Sigmoid colon (tissue), 7 donors: ENCODE data around the gene LCOR. TPM values are rescaled to one million over a fixed set of nuclear protein-coding genes. Genes with fewer than 3 reads are reported as not detected.

Source experiments
- DNase-seq: peaks from one replicate; pipeline ENCODE4 v3.0.0-alpha.2; 2019
- H3K27ac ChIP-seq, 4 donors: fragments of 200-600 bp; sonication (generic); one replicate each; pipeline ENCODE4 v1.5.1; 2016 to 2019; ENCODE audit warnings: mild to moderate bottlenecking in 1 of 4
- H3K27me3 ChIP-seq, 3 donors: fragments of 200-600 bp; sonication (generic); one replicate each; pipeline ENCODE4 v1.5.1; 2019; ENCODE audit warnings: mild to moderate bottlenecking in 1 of 3
- H3K36me3 ChIP-seq, 4 donors: fragments of 200-600 bp; sonication (generic); one replicate each; pipeline ENCODE4 v1.5.1; 2016 to 2019
- H3K4me1 ChIP-seq, 4 donors: fragments of 200-600 bp; sonication (generic); one replicate each; pipeline ENCODE4 v1.5.1; 2017 to 2019
- H3K4me3 ChIP-seq, 4 donors: fragments of 200-600 bp; sonication (generic); one replicate each; pipeline ENCODE4 v1.5.1; 2017 to 2019; ENCODE audit warnings: mild to moderate bottlenecking in 2 of 4, moderate library complexity in 1 of 4
- H3K9me3 ChIP-seq, 4 donors: fragments of 200-600 bp in 3 of 4; sonication (generic) in 3 of 4; one replicate each; pipeline versions ENCODE4 v1.5.1 to v1.6.1; 2013 to 2019
- EP300 ChIP-seq, 4 donors: sonication (generic); formaldehyde crosslinking; IDR thresholded peaks; one replicate each; pipeline ENCODE4 v1.6.1; 2017; ENCODE audit warnings: antibody characterized with exemption in 4 of 4
- POLR2A ChIP-seq, 2 donors: fragments of 450-650 bp; IDR thresholded peaks; one replicate each; pipeline ENCODE4 v1.6.1; 2016; ENCODE audit warnings: antibody characterized with exemption in 2 of 2, mild to moderate bottlenecking in 2 of 2, moderate library complexity in 2 of 2
- POLR2AphosphoS5 ChIP-seq, 4 donors: sonication (generic); formaldehyde crosslinking; IDR thresholded peaks; one replicate each; pipeline ENCODE4 v1.6.1; 2017; ENCODE audit warnings: antibody characterized with exemption in 4 of 4
- WGBS, 2 donors: extraction: QIAGEN DNeasy Blood & Tissue Kit; methylation state at CpG; one replicate each; pipeline ENCODE4 v1.1.7; 2013; 5-methylcytosine and 5-hydroxymethylcytosine counted together
- intact Hi-C: fragments of 100-400 bp; cut with DNase I; formaldehyde crosslinking; loops from one replicate; pipeline ENCODE4 v1.15.1; 2023
- polyA plus RNA-seq, 3 donors: library from polyadenylated mRNA; stranded (reverse); fragments of 200-250 nt; gene quantifications; one replicate each; pipeline ENCODE4 v1.2.3, GENCODE V29; 2013
- total RNA-seq, 4 donors: library from RNA; depleted of rRNA; stranded (reverse); fragments of >200 nt; gene quantifications; one replicate each; pipeline ENCODE4 v1.1.0, GENCODE V29; 2016
- TF ChIP-seq, protein P1 (sequence below), 4 experiments: fragments of 450-650 bp in 3 of 4; fragments of 200-600 bp in 1 of 4; IDR thresholded peaks; one replicate each; pipeline ENCODE4 v1.5.1; 2016 to 2019; ENCODE audit warnings: antibody characterized with exemption in 4 of 4, mild to moderate bottlenecking in 3 of 4, moderate library complexity in 2 of 4
- donor health status: healthy with polysubstance abuse.
- donor health status: Bipolar disorder and iron deficiency.
- donor health status: healthy.

Gene LCOR
- total and polyA plus RNA-seq, 7 donors, result 8.4 to 270 (median 19.6) TPM

DNA sequence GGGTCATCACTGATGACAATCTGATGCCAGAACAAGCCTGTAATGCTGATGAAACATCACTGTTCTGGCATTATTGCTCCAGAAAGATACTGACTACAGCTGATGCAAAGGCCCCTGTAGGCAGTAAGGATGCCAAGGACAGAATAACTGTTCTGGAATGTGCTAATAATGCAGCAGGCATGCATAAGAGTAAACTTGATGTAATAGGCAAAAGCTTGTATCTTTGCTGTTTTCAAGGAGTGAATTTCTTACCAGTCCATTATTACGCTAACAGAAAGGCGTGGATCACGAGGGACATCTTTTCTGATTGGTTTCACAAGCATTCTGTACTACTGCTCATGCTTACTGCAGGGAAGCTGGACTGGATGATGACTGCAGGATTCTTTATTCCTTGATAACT, 18.7 kb downstream of the LCOR start:
- H3K36me3 ChIP-seq, result no peaks in the 10 kb centered on the region
- no peak overlapping the region for H3K4me3 ChIP-seq
- H3K27ac ChIP-seq, result peak overlapping the region in 3 of 4 donors; percentile 44 to 64 (median 60)
- intact Hi-C loops, result no loop called here
- H3K4me1 ChIP-seq, result peaks cover 0 to 33% (median 20%) of the 10 kb centered on the region in 4 donors
- H3K27me3 ChIP-seq, result no peaks in the 10 kb centered on the region
- TF ChIP-seq EP300 (IDR thresholded peaks at IDR 0.05), result no peak
- peak in 1 of 4 donors; percentile 16 for TF ChIP-seq POLR2AphosphoS5 (IDR thresholded peaks at IDR 0.05)
- no peak for DNase-seq
- WGBS, 2 donors, result 82 to 90% methylated on average over 3 of the region's 3 CpGs
- H3K9me3 ChIP-seq, result no peaks in the 10 kb centered on the region

DNA sequence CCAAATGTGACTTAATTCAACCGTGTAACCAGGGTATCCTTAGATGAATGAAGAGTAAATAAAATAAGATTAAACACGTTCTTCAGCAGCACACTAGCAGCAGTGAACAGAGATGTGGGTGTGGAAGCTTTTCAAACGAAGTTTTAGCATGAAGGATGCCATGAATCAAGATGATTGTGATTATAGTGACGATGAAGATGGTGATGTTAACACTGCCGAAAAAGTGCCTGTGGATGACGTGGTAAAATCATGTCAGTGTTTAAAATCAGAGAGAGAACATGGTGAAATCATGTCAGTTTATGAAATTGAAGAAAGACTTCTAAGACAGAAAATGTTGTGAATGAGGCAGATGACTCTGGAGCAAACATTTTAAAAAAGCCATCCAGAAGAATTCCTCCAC, 19.2 kb downstream of the LCOR start:
- TF ChIP-seq EP300 (IDR thresholded peaks at IDR 0.05), result no peak
- TF ChIP-seq POLR2A (IDR thresholded peaks at IDR 0.05), result no peak
- TF ChIP-seq POLR2AphosphoS5 (IDR thresholded peaks at IDR 0.05), result no peak
- TF ChIP-seq, protein P1, sequence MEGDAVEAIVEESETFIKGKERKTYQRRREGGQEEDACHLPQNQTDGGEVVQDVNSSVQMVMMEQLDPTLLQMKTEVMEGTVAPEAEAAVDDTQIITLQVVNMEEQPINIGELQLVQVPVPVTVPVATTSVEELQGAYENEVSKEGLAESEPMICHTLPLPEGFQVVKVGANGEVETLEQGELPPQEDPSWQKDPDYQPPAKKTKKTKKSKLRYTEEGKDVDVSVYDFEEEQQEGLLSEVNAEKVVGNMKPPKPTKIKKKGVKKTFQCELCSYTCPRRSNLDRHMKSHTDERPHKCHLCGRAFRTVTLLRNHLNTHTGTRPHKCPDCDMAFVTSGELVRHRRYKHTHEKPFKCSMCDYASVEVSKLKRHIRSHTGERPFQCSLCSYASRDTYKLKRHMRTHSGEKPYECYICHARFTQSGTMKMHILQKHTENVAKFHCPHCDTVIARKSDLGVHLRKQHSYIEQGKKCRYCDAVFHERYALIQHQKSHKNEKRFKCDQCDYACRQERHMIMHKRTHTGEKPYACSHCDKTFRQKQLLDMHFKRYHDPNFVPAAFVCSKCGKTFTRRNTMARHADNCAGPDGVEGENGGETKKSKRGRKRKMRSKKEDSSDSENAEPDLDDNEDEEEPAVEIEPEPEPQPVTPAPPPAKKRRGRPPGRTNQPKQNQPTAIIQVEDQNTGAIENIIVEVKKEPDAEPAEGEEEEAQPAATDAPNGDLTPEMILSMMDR (IDR thresholded peaks at IDR 0.05), result no peak
- no peaks in the 10 kb centered on the region for H3K27me3 ChIP-seq
- no peak for DNase-seq
- no peaks in the 10 kb centered on the region for H3K36me3 ChIP-seq
- H3K9me3 ChIP-seq, result no peaks in the 10 kb centered on the region
- peaks cover 0 to 31% (median 23%) of the 10 kb centered on the region in 4 donors for H3K4me1 ChIP-seq
- WGBS, 2 donors, result 61 to 68% methylated on average over 6 of the region's 6 CpGs
- no peak overlapping the region for H3K4me3 ChIP-seq
- peak overlapping the region in 3 of 4 donors; percentile 44 to 64 (median 60) for H3K27ac ChIP-seq
- intact Hi-C loops, result no loop called here

DNA sequence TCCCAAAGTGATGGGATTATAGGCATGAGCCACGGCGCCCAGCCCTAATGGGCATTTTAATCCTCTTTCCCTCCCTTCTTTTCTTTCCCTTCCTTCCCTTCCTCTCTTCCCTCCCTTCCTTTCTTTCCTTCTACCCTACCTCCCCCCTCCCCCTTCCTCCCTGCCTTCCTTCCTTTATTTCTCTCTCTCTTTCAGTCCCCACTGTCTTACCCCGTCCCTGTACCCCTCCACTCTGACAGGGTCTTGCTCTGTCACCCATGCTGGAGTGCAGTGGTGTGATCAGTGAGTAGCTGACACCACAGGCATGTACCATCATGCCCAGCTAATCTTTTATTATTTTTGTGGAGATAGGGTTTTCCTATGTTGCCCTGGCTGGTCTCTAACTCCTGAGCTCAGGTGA, 24.2 kb downstream of the LCOR start:
- WGBS, 2 donors, result 84 to 92% methylated on average over 3 of the region's 3 CpGs

DNA sequence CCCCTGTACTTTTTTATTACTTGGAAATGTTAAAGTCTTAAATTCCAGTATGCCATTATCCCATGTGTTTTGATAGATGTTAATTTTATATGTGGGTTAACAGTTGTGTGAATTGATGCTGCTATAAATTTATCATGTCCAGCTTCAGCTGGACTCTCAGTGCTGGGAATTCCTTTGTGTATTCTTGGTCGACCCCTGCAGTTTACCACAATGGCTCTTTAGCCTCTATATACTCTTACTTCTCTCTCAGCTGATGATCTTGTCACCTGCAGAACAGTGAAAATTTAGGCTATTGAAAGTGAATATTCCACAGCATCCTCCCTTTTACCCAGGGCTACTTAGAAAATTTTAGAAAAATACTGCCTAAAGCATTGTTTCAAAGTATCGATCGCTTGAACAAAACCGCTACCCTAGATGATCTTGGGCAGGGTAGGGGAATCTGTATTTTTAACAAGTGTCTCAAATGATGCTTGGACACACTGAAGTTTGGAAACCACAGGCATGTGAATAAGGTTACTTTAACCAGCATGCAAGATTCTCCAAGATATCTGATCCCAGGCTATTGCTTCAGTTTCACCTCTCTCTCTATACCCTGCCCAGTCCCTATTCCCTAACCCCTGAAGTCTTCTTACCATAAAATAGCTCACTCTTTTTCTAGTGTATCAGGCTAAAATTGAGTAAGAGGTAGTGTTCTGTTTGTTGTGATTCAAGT, 25.4 kb downstream of the LCOR start:
- Histone ChIP-seq H3K4me3 (no peak overlapping the region), H3K27ac (no peak overlapping the region), H3K27me3 (no peaks in the 10 kb centered on the region), H3K4me1 (peaks cover 0 to 34% (median 32%) of the 10 kb centered on the region in 4 donors), H3K9me3 (no peaks in the 10 kb centered on the region), H3K36me3 (no peaks in the 10 kb centered on the region)
- no peak for TF ChIP-seq POLR2AphosphoS5 (IDR thresholded peaks at IDR 0.05)
- TF ChIP-seq, protein P1 (IDR thresholded peaks at IDR 0.05), result no peak
- TF ChIP-seq EP300 (IDR thresholded peaks at IDR 0.05), result no peak
- TF ChIP-seq POLR2A (IDR thresholded peaks at IDR 0.05), result no peak
- intact Hi-C loops, result no loop called here
- WGBS, 2 donors, result 93 to 96% methylated on average over 4 of the region's 4 CpGs
- DNase-seq, result no peak

More for the DNA sequence above, 24.2 kb downstream of the LCOR start:
- no peak overlapping the region for H3K27ac ChIP-seq
- H3K9me3 ChIP-seq, result no peaks in the 10 kb centered on the region
- no peaks in the 10 kb centered on the region for H3K27me3 ChIP-seq
- DNase-seq, result no peak
- TF ChIP-seq POLR2AphosphoS5 (IDR thresholded peaks at IDR 0.05) (no peak), EP300 (IDR thresholded peaks at IDR 0.05) (no peak), POLR2A (IDR thresholded peaks at IDR 0.05) (no peak)
- TF ChIP-seq, protein P1 (IDR thresholded peaks at IDR 0.05), result no peak
- H3K4me1 ChIP-seq, result peaks cover 0 to 39% (median 36%) of the 10 kb centered on the region in 4 donors
- intact Hi-C loops, result no loop called here
- H3K4me3 ChIP-seq, result no peak overlapping the region
- no peaks in the 10 kb centered on the region for H3K36me3 ChIP-seq

DNA sequence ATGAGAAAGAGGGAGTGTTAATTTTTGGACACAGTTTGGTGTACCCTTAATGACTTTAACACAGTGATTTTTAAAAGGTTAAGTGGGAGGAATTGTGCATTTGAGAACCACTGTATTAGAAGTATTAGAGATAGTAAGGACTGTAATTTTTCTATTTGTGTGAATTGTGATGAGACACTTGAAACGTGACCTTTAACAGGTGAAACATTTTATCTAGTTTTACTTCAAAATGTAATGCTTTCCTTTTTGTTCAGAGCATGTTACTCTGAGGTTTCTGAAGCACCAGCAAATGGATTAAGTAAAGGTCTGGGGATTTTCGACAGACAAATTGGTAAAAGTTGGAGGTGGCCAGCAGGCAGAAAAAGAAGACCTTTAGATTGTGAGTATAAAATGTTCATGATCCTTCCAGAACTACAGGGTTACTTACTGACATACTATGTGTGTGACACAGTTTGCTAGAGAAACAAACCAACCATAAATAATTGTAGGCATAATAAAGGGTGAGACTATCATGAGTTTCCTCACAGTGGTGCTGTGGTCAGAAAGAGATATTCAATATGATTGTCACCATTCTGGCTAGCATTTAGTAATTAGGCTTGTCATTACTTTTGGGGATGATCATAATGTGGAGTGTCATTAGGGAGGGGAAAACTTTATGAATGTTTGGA, 26.1 kb downstream of the LCOR start:
- Histone ChIP-seq H3K36me3 (no peaks in the 10 kb centered on the region), H3K4me1 (peaks cover 0 to 34% (median 27%) of the 10 kb centered on the region in 4 donors), H3K9me3 (no peaks in the 10 kb centered on the region), H3K4me3 (no peak overlapping the region), H3K27ac (no peak overlapping the region), H3K27me3 (no peaks in the 10 kb centered on the region)
- intact Hi-C loops, result no loop called here
- TF ChIP-seq, protein P1 (IDR thresholded peaks at IDR 0.05), result no peak
- TF ChIP-seq EP300 (IDR thresholded peaks at IDR 0.05), result no peak
- no peak for TF ChIP-seq POLR2A (IDR thresholded peaks at IDR 0.05)
- TF ChIP-seq POLR2AphosphoS5 (IDR thresholded peaks at IDR 0.05), result no peak
- DNase-seq, result no peak
- 75 to 76% methylated on average over 2 of the region's 2 CpGs for WGBS, 2 donors
